Measurements from ENCODE around the gene HAGHL. TPM values are rescaled to one million over a fixed set of nuclear protein-coding genes. Genes with fewer than 3 reads are reported as not detected.

HAGHL gene
- total and polyA plus RNA-seq, 9 donors = 2.6 to 25.7 (median 3.4) TPM; not detected in 1

DNA sequence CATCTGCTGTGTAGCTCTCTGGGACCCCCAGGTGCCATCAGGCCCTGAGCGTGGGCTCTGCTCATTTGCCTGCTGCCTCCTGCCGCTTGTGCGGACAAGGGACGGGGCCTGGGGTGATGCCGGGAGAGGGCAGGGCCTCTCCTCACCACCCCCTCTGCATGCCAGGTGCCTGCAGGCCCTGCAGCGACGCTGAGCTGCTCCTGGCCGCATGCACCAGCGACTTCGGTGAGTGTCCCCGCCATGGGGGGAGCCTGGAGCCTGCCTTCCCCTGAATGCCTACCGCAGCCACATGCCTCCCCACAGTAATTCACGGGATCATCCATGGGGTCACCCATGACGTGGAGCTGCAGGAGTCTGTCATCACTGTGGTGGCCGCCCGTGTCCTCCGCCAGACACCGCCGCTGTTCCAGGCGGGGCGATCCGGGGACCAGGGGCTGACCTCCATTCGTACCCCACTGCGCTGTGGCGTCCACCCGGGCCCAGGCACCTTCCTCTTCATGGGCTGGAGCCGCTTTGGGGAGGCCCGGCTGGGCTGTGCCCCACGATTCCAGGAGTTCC is 10.1 kb upstream of the HAGHL start:
- intact Hi-C loops (cut with DNase I) = no loop called here
- Histone ChIP-seq H3K9me3 (no peaks in the 10 kb centered on the region), H3K27me3 (no peaks in the 10 kb centered on the region), H3K27ac (no peak overlapping the region), H3K4me1 (ENCODE audit: insufficient read depth) (peaks cover 29% of the 10 kb centered on the region), H3K36me3 (no peaks in the 10 kb centered on the region), H3K4me3 (no peak overlapping the region)
- no peak for TF ChIP-seq EP300 (IDR thresholded peaks at IDR 0.05)
- TF ChIP-seq POLR2A (IDR thresholded peaks at IDR 0.05) = no peak
- TF ChIP-seq, protein P1, sequence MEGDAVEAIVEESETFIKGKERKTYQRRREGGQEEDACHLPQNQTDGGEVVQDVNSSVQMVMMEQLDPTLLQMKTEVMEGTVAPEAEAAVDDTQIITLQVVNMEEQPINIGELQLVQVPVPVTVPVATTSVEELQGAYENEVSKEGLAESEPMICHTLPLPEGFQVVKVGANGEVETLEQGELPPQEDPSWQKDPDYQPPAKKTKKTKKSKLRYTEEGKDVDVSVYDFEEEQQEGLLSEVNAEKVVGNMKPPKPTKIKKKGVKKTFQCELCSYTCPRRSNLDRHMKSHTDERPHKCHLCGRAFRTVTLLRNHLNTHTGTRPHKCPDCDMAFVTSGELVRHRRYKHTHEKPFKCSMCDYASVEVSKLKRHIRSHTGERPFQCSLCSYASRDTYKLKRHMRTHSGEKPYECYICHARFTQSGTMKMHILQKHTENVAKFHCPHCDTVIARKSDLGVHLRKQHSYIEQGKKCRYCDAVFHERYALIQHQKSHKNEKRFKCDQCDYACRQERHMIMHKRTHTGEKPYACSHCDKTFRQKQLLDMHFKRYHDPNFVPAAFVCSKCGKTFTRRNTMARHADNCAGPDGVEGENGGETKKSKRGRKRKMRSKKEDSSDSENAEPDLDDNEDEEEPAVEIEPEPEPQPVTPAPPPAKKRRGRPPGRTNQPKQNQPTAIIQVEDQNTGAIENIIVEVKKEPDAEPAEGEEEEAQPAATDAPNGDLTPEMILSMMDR (IDR thresholded peaks at IDR 0.05) = no peak
- WGBS, 3 donors = 86 to 95% (median 93%) methylated on average over 25 to 29 of the region's 29 CpGs
- no peak for DNase-seq

DNA sequence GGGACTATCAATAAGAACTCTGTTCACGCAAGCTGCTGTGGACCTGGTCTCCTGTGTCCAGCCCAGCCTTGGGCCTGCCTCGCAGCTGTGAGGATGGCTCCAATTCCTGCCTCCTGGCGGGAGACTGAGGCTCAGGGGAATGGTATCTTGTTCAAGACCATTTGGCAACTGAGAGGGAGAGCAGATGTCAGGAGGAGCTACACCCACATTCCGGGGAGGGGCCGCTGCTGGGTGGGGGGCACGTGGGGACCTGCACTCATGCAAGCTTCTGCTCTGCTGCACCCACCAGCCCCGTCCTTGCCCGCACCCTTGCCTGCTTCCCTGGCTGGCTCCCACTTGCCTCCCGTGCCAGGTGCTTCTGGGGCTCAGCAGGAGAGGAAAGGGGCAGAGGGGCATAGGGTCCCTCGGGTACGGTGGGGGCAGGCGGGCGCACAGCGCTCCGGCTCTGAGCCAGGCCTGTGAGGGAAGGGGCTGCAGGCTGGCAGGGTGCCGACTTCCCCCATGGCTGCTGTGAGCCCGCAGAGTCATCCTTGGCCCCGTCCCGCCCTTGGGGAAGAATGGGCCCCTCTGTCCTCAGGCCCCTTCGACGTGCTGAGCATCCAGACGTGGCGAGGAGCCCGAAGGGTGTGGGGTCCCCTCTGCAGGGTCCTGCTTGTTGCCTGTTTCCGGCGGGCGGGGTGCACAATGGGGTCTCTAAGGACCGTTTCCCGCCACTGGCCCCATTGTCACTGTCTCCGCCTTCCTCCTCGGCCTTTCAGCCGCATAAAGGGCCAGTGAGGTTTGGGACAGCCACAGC is 9.3 kb upstream of the HAGHL start:
- H3K27me3 ChIP-seq = no peaks in the 10 kb centered on the region
- H3K9me3 ChIP-seq = no peaks in the 10 kb centered on the region
- intact Hi-C loops (cut with DNase I) = no loop called here
- WGBS, 3 donors = 78 to 84% (median 81%) methylated on average over 29 to 32 of the region's 32 CpGs
- no peak for DNase-seq
- peaks cover 30% of the 10 kb centered on the region for H3K4me1 ChIP-seq (ENCODE audit: insufficient read depth)
- no peak overlapping the region for H3K27ac ChIP-seq
- no peaks in the 10 kb centered on the region for H3K36me3 ChIP-seq
- no peak for TF ChIP-seq EP300 (IDR thresholded peaks at IDR 0.05)
- TF ChIP-seq POLR2A (IDR thresholded peaks at IDR 0.05) = no peak
- TF ChIP-seq, protein P1 (IDR thresholded peaks at IDR 0.05) = no peak
- H3K4me3 ChIP-seq = no peak overlapping the region

DNA sequence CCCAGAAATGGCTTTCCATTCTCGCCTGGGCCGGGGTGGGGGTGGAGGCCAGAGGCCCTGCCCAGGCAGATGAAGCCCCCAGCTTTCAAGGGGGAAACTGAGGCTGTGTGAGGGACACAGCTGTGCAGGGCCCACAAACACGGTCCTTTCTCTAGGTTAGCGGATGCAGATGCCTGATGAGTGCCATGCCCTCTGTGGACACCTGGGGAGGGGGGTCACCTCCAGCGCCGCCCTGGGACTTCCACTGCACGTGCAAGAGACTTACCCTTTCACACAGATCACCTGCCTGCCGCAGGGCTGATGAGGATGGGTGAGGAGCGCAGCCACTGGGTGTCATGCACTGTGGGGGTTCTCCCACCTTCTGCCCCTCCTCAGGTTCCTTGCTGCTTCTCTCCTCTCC is 8.5 kb upstream of the HAGHL start:
- Histone ChIP-seq H3K36me3 (no peaks in the 10 kb centered on the region), H3K9me3 (no peaks in the 10 kb centered on the region), H3K4me1 (ENCODE audit: insufficient read depth) (peaks cover 30% of the 10 kb centered on the region), H3K27ac (no peak overlapping the region), H3K27me3 (no peaks in the 10 kb centered on the region), H3K4me3 (no peak overlapping the region)
- TF ChIP-seq POLR2A (IDR thresholded peaks at IDR 0.05) (no peak), EP300 (IDR thresholded peaks at IDR 0.05) (no peak)
- TF ChIP-seq, protein P1 (IDR thresholded peaks at IDR 0.05) = no peak
- WGBS, 3 donors = 89 to 93% (median 89%) methylated on average over 9 of the region's 9 CpGs
- DNase-seq = no peak
- intact Hi-C loops (cut with DNase I) = no loop called here

DNA sequence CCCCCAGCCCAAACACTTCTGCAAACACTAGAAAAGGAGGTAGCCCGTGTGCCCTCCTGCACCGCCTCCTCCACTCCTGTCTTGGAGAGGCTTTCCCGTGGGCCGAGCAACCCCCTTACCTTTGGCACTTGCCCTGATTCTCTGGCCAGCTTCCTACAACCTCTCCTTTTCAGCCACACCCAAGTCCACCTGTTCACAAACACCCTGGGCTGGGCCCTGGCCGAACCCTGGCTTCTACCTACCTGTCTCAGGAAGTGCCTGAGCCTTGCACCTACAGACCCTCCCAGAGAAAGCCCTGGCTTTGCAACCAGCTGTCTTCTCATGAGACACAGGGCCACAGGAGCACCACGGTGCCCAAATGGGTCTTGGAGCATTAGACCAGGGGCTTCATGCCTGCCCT is 8.0 kb upstream of the HAGHL start:
- Histone ChIP-seq H3K27ac (no peak overlapping the region), H3K4me3 (no peak overlapping the region), H3K4me1 (ENCODE audit: insufficient read depth) (peaks cover 30% of the 10 kb centered on the region), H3K27me3 (no peaks in the 10 kb centered on the region), H3K36me3 (no peaks in the 10 kb centered on the region), H3K9me3 (no peaks in the 10 kb centered on the region)
- 78 to 88% (median 87%) methylated on average over 6 of the region's 6 CpGs for WGBS, 3 donors
- no peak for DNase-seq
- no peak for TF ChIP-seq EP300 (IDR thresholded peaks at IDR 0.05)
- TF ChIP-seq POLR2A (IDR thresholded peaks at IDR 0.05) = no peak
- TF ChIP-seq, protein P1 (IDR thresholded peaks at IDR 0.05) = no peak
- intact Hi-C loops (cut with DNase I) = no loop called here
